Measurements from ENCODE around the gene OXNAD1. TPM values are rescaled to one million over a fixed set of nuclear protein-coding genes. Genes with fewer than 3 reads are reported as not detected.

Gene OXNAD1
- total and polyA plus RNA-seq, 9 donors = 4.0 to 16.3 (median 11.5) TPM

DNA sequence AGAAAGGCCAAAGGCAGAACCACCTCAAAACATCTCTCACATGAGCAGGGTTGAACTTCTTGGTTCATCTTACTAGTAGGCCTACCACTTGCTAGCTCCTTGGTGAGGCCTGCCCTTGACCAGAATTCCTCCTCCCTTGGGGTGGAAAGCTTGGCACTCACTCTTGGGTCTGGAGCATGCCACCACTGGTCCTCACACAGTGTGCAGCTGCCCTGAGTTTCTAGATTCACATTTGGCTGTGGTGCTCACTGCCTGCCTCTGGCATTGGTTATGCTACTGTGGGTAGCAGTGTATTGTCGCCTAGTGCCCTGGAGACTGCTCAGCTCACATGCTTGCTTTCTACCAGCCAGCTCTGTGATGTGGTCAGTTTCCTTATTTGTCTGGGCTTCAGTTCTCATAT, 23.7 kb downstream of the OXNAD1 start:
- Histone ChIP-seq H3K4me3 (no peak overlapping the region), H3K36me3 (no peaks in the 10 kb centered on the region), H3K9me3 (no peaks in the 10 kb centered on the region), H3K27me3 (no peaks in the 10 kb centered on the region), H3K27ac (no peak overlapping the region), H3K4me1 (ENCODE audit: insufficient read depth) (peaks cover 3% of the 10 kb centered on the region)
- intact Hi-C loops (cut with DNase I) = loop anchor here (2.0 to 5.0 kb wide), 4 partner anchors 229 to 264 kb away; no protein-coding TSS in a partner anchor
- no peak for TF ChIP-seq POLR2A (IDR thresholded peaks at IDR 0.05)
- no peak for TF ChIP-seq EP300 (IDR thresholded peaks at IDR 0.05)
- TF ChIP-seq, protein P1, sequence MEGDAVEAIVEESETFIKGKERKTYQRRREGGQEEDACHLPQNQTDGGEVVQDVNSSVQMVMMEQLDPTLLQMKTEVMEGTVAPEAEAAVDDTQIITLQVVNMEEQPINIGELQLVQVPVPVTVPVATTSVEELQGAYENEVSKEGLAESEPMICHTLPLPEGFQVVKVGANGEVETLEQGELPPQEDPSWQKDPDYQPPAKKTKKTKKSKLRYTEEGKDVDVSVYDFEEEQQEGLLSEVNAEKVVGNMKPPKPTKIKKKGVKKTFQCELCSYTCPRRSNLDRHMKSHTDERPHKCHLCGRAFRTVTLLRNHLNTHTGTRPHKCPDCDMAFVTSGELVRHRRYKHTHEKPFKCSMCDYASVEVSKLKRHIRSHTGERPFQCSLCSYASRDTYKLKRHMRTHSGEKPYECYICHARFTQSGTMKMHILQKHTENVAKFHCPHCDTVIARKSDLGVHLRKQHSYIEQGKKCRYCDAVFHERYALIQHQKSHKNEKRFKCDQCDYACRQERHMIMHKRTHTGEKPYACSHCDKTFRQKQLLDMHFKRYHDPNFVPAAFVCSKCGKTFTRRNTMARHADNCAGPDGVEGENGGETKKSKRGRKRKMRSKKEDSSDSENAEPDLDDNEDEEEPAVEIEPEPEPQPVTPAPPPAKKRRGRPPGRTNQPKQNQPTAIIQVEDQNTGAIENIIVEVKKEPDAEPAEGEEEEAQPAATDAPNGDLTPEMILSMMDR (IDR thresholded peaks at IDR 0.05) = no peak
- no peak for DNase-seq
- WGBS, 3 donors = 75 to 100% (median 76%) methylated on average over 1 of the region's 1 CpG

DNA sequence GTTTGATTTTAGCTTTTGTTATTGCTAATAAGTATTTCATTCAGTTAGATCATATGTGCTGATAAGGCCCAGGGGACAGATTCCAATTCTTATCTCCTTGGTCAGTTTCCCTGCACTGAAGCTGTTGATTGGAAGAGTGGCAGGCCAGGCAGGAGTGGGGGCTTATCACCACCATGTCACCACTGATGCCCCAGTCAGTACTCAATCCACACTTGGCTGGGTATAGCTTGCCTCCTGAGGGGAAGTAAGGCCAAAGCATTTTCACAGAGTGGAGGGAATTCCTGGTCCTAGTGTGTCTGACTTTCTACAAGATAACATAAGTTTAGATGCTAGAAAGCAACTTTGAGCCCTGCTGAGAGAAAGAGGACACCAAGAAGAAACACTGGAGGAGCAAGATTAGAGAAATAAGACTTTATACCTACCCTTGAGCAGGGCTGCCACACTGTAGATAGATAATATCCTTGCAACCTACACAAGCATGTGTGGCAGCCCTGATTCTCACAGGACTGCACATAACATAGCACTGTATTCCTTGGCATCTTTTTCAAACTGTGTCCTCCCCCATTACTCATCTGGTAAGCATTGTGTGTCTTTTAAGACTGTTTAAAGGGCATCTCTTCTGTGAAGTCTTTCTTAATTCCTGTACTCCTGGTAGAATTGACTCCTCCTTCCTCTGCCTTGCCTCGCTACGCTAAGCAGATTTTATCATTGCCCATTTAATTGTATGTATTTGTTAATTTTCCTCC, 24.3 kb downstream of the OXNAD1 start:
- TF ChIP-seq, protein P1 (IDR thresholded peaks at IDR 0.05) = no peak
- TF ChIP-seq EP300 (IDR thresholded peaks at IDR 0.05) = no peak
- TF ChIP-seq POLR2A (IDR thresholded peaks at IDR 0.05) = no peak
- H3K27me3 ChIP-seq = no peaks in the 10 kb centered on the region
- DNase-seq = no peak
- no peak overlapping the region for H3K27ac ChIP-seq
- H3K4me1 ChIP-seq (ENCODE audit: insufficient read depth) = peaks cover 3% of the 10 kb centered on the region
- intact Hi-C loops (cut with DNase I) = loop anchor here (2.0 to 5.0 kb wide), 4 partner anchors 228 to 263 kb away; no protein-coding TSS in a partner anchor
- no peaks in the 10 kb centered on the region for H3K36me3 ChIP-seq
- H3K4me3 ChIP-seq = no peak overlapping the region
- WGBS, 3 donors = 84 to 92% (median 85%) methylated on average over 2 of the region's 2 CpGs
- H3K9me3 ChIP-seq = no peaks in the 10 kb centered on the region

DNA sequence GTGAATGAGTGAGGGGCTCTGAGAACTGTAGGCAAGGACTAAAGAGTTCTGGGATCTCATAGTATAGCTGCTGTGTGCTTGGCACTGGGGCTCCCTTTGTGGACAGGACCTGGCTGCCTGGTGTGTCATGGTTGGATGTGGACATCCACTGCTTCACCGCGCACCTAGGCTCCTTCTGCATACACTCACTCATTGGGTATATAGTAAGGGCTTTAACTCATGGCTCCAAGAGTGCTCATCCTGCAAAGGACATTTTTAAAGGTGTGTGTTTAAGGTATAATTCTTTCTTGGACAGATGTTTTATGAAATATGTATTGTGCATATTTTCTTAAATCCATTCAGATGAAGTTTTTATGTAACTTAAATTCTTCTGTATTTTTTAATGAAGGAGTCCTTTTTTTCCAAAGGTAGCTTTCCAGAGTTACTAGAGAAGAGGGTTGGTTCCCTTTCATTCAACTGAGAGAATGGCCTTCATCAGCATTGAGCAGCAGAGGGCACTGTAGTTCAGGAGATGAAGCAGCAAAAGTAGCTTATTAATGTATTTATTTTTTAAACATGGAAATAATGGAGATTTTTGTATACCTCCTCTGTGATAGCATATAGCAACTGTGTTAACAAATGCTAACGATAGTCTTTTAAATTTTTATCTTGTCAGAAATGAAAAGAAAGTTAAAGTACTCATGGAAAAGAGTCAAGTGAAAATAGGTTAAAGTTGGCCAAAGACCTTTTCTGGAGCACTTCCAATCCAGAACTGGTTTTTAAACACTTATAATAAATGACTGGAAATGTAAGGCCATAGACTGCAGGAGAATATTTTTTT, 25.2 kb downstream of the OXNAD1 start:
- H3K27me3 ChIP-seq = no peaks in the 10 kb centered on the region
- no peak overlapping the region for H3K27ac ChIP-seq
- H3K9me3 ChIP-seq = no peaks in the 10 kb centered on the region
- intact Hi-C loops (cut with DNase I) = loop anchor here in 2 of 4 donors (5.0 to 10.0 kb wide), 2 partner anchors 225 to 227 kb away; partner anchors contain the start of gene RFTN1 (in 1 of the 2)
- peaks cover 2% of the 10 kb centered on the region for H3K4me1 ChIP-seq (ENCODE audit: insufficient read depth)
- no peaks in the 10 kb centered on the region for H3K36me3 ChIP-seq
- H3K4me3 ChIP-seq = no peak overlapping the region
- DNase-seq = peak in 4 of 5 donors; percentile 36 to 70 (median 52)
- 58 to 66% (median 59%) methylated on average over 3 of the region's 3 CpGs for WGBS, 3 donors
- TF ChIP-seq POLR2A (IDR thresholded peaks at IDR 0.05) (no peak), EP300 (IDR thresholded peaks at IDR 0.05) (no peak)
- TF ChIP-seq, protein P1 (IDR thresholded peaks at IDR 0.05) = peak; percentile 69 to 85 (median 79)

GRCh38 chr3:16290827-16291196, 25.8 kb downstream of the OXNAD1 start:
- no peak overlapping the region for H3K27ac ChIP-seq
- no peaks in the 10 kb centered on the region for H3K27me3 ChIP-seq
- 56 to 64% (median 58%) methylated on average over 2 of the region's 2 CpGs for WGBS, 3 donors
- DNase-seq = no peak
- no peaks in the 10 kb centered on the region for H3K9me3 ChIP-seq
- intact Hi-C loops (cut with DNase I) = loop anchor here in 2 of 4 donors (5.0 to 10.0 kb wide), 2 partner anchors 224 to 226 kb away; partner anchors contain the start of gene RFTN1 (in 1 of the 2)
- H3K4me3 ChIP-seq = no peak overlapping the region
- no peaks in the 10 kb centered on the region for H3K36me3 ChIP-seq
- TF ChIP-seq POLR2A (IDR thresholded peaks at IDR 0.05) = no peak
- TF ChIP-seq, protein P1 (IDR thresholded peaks at IDR 0.05) = no peak
- no peak for TF ChIP-seq EP300 (IDR thresholded peaks at IDR 0.05)
- H3K4me1 ChIP-seq (ENCODE audit: insufficient read depth) = no peaks in the 10 kb centered on the region
